Mammary epithelial cell (primary cell): Measurements from ENCODE around the gene PHF3.

ENCODE experiments used
- EZH2 ChIP-seq: IDR thresholded peaks from 2 replicates; pipeline ENCODE4 v1.6.1; 2012; ENCODE audit warnings: low read length, inconsistent platforms, borderline replicate concordance
- TF ChIP-seq, protein P1 (sequence below), 2 donors: IDR thresholded peaks in 1 of 2; conservative IDR thresholded peaks in 1 of 2; 2 replicates each; pipeline ENCODE4 v1.5.1; 2011 to 2012; ENCODE audit warnings: inconsistent platforms in 2 of 2, low read length in 2 of 2, mild to moderate bottlenecking in 2 of 2, control low read depth in 1 of 2, low read depth in 1 of 2; ENCODE audit not compliant: insufficient read depth in 1 of 2; ENCODE audit errors: extremely low read depth in 1 of 2

DNA sequence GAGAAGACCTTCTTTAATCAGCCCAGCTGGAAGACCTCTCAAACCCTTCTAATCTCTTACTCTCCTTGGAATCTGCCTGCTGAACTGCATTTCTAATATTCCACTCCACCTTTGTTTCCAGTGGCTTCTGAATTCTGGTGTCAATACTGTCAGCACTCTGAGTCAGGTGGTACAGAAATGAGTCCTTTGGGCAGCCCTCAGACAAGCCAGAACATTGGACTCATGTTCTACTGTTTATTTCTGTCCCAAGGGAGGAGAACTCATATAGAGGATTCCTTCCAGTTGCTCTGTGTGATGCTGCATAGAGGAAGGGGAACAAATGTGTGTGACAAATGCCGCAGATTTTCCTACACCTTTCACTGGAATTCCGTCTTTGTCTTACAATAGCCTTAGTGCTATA, 114.8 kb downstream of the PHF3 start:
- TF ChIP-seq, protein P1, sequence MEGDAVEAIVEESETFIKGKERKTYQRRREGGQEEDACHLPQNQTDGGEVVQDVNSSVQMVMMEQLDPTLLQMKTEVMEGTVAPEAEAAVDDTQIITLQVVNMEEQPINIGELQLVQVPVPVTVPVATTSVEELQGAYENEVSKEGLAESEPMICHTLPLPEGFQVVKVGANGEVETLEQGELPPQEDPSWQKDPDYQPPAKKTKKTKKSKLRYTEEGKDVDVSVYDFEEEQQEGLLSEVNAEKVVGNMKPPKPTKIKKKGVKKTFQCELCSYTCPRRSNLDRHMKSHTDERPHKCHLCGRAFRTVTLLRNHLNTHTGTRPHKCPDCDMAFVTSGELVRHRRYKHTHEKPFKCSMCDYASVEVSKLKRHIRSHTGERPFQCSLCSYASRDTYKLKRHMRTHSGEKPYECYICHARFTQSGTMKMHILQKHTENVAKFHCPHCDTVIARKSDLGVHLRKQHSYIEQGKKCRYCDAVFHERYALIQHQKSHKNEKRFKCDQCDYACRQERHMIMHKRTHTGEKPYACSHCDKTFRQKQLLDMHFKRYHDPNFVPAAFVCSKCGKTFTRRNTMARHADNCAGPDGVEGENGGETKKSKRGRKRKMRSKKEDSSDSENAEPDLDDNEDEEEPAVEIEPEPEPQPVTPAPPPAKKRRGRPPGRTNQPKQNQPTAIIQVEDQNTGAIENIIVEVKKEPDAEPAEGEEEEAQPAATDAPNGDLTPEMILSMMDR (conservative IDR thresholded peaks at IDR 0.05 in 1 of 2, IDR thresholded peaks at IDR 0.05 in 1 of 2; ENCODE audit: extremely low read depth in 1 of 2, insufficient read depth in 1 of 2, low read depth in 1 of 2, low read length in 2 of 2), result no peak
- no peak for TF ChIP-seq EZH2
